Chondrocyte (in vitro differentiated cells): Measurements from ENCODE around the gene KIF4B. TPM values are rescaled to one million over a fixed set of nuclear protein-coding genes. Genes with fewer than 3 reads are reported as not detected.

Experiments
- DNase-seq: peaks from one replicate; pipeline ENCODE4 v3.0.0; 2021; ENCODE audit warnings: mixed read lengths, low spot score
- H3K27ac Mint-ChIP-seq: one replicate; pipeline ENCODE4 v1.8.0; 2021; ENCODE audit warnings: mild to moderate bottlenecking, moderate library complexity, mixed read lengths; ENCODE audit not compliant: unreplicated experiment
- H3K27me3 Mint-ChIP-seq: 2 replicates; pipeline ENCODE4 v1.8.0; 2021; ENCODE audit warnings: low read depth, mixed read lengths
- H3K36me3 Mint-ChIP-seq: 2 replicates; pipeline ENCODE4 v1.8.0; 2021; ENCODE audit warnings: low read depth, mixed read lengths
- H3K4me1 Mint-ChIP-seq: 2 replicates; pipeline ENCODE4 v1.8.0; 2021; ENCODE audit warnings: low read depth, mild to moderate bottlenecking, mixed read lengths
- H3K4me3 Mint-ChIP-seq: one replicate; pipeline ENCODE4 v1.8.0; 2021; ENCODE audit warnings: mild to moderate bottlenecking, moderate library complexity, mixed read lengths; ENCODE audit not compliant: unreplicated experiment
- H3K9me3 Mint-ChIP-seq: 2 replicates; pipeline ENCODE4 v1.8.0; 2021; ENCODE audit warnings: low read depth, mixed read lengths
- CTCF ChIP-seq: fragments of 200-600 bp; sonication (generic); IDR thresholded peaks from 2 replicates; pipeline ENCODE4 v1.5.0; 2021; ENCODE audit warnings: antibody characterized with exemption, mild to moderate bottlenecking, moderate library complexity
- total RNA-seq: library from RNA; stranded (reverse); gene quantifications from 3 replicates; pipeline ENCODE4 v1.2.1, GENCODE V29; 2021

The KIF4B gene
- total RNA-seq, 1 donor from 2014 or later: 0.07 TPM

- Mint-ChIP-seq H3K9me3 (peaks cover 6% of the 10 kb centered on the region), H3K4me1 (no peaks in the 10 kb centered on the region), H3K36me3 (peaks cover 3% of the 10 kb centered on the region), H3K4me3 (no peak overlapping the region), H3K27me3 (peaks cover 2% of the 10 kb centered on the region), H3K27ac (no peak overlapping the region)
- TF ChIP-seq CTCF: no peak
- DNase-seq: no peak
Observed at GRCh38 chr5:154984946-154985516, 28.5 kb upstream of the KIF4B start.

- Mint-ChIP-seq H3K9me3 (peaks cover 6% of the 10 kb centered on the region), H3K27ac (no peak overlapping the region), H3K4me1 (no peaks in the 10 kb centered on the region), H3K36me3 (peaks cover 3% of the 10 kb centered on the region), H3K27me3 (peaks cover 2% of the 10 kb centered on the region), H3K4me3 (no peak overlapping the region)
- no peak for TF ChIP-seq CTCF
- DNase-seq: no peak
Observed at GRCh38 chr5:154986151-154986550, 27.4 kb upstream of the KIF4B start.

- no peak overlapping the region for H3K4me3 Mint-ChIP-seq
- H3K27me3 Mint-ChIP-seq: peaks cover 5% of the 10 kb centered on the region
- H3K9me3 Mint-ChIP-seq: no peaks in the 10 kb centered on the region
- no peak for TF ChIP-seq CTCF
- DNase-seq: no peak
- H3K4me1 Mint-ChIP-seq: no peaks in the 10 kb centered on the region
- no peak overlapping the region for H3K27ac Mint-ChIP-seq
- H3K36me3 Mint-ChIP-seq: no peaks in the 10 kb centered on the region
Observed at GRCh38 chr5:154989626-154990025, 23.9 kb upstream of the KIF4B start.

GRCh38 chr5:154993461-154993860 lies 20.1 kb upstream of the KIF4B start:
- Mint-ChIP-seq H3K36me3 (no peaks in the 10 kb centered on the region), H3K27ac (no peak overlapping the region), H3K9me3 (no peaks in the 10 kb centered on the region), H3K27me3 (peaks cover 6% of the 10 kb centered on the region), H3K4me3 (no peak overlapping the region), H3K4me1 (no peaks in the 10 kb centered on the region)
- DNase-seq: no peak
- no peak for TF ChIP-seq CTCF

- Mint-ChIP-seq H3K4me1 (no peaks in the 10 kb centered on the region), H3K36me3 (peaks cover 2% of the 10 kb centered on the region), H3K27ac (no peak overlapping the region), H3K27me3 (peaks cover 13% of the 10 kb centered on the region), H3K4me3 (no peak overlapping the region), H3K9me3 (peaks cover 9% of the 10 kb centered on the region)
- no peak for DNase-seq
- peak; percentile 15 for TF ChIP-seq CTCF
Observed at GRCh38 chr5:154995679-154996078, 17.9 kb upstream of the KIF4B start.
